OCI-LY1 (cell line): ENCODE data around the gene IFRD1.

Source experiments
- H2AFZ ChIP-seq: fragments of 200-600 bp; sonication (generic), shearing (Covaris generic); 2 replicates; pipeline ENCODE4 v1.6.0; 2014; ENCODE audit warnings: antibody characterized with exemption, mild to moderate bottlenecking, low read length
- H3F3A ChIP-seq: fragments of 200-600 bp; sonication (generic), shearing (Covaris generic); 2 replicates; pipeline ENCODE4 v1.6.0; 2014; ENCODE audit warnings: mild to moderate bottlenecking, antibody characterized with exemption, low read length, moderate library complexity; ENCODE audit not compliant: insufficient read depth
- H3K27ac ChIP-seq: fragments of 200-600 bp; sonication (generic); 2 replicates; pipeline ENCODE4 v1.5.1; 2014; ENCODE audit warnings: low read length, mixed run types, mild to moderate bottlenecking, low read depth; ENCODE audit not compliant: poor library complexity, severe bottlenecking
- H3K27me3 ChIP-seq: fragments of 200-600 bp; sonication (generic); 2 replicates; pipeline ENCODE4 v1.6.0; 2014; ENCODE audit warnings: antibody characterized with exemption, mild to moderate bottlenecking, low read length, moderate library complexity; ENCODE audit not compliant: insufficient read depth
- H3K36me3 ChIP-seq: fragments of 200-600 bp; sonication (generic); 2 replicates; pipeline ENCODE4 v1.6.1; 2014; ENCODE audit warnings: mild to moderate bottlenecking, antibody characterized with exemption, low read length, moderate library complexity, mixed read lengths; ENCODE audit not compliant: insufficient read depth
- H3K4me1 ChIP-seq: fragments of 200-600 bp; sonication (generic); 2 replicates; pipeline ENCODE4 v1.5.1; 2014; ENCODE audit warnings: mild to moderate bottlenecking, low read length, moderate library complexity; ENCODE audit not compliant: insufficient read depth, severe bottlenecking
- H3K4me2 ChIP-seq: fragments of 200-600 bp; sonication (generic), shearing (Covaris generic); 2 replicates; pipeline ENCODE4 v1.6.1; 2014; ENCODE audit warnings: low read length
- H3K4me3 ChIP-seq: fragments of 200-600 bp; sonication (generic); 2 replicates; pipeline ENCODE4 v1.5.1; 2014; ENCODE audit warnings: low read length, low read depth, mild to moderate bottlenecking, mixed read lengths; ENCODE audit not compliant: poor library complexity, severe bottlenecking
- H3K79me2 ChIP-seq: fragments of 200-600 bp; shearing (Covaris generic); 2 replicates; pipeline ENCODE4 v1.6.1; 2016; ENCODE audit warnings: mixed run types, low read length, mixed read lengths; ENCODE audit not compliant: insufficient read depth
- H3K9ac ChIP-seq: fragments of 200-600 bp; sonication (generic), shearing (Covaris generic); 2 replicates; pipeline ENCODE4 v1.6.1; 2014; ENCODE audit warnings: mild to moderate bottlenecking, low read length, mixed read lengths
- H3K9me2 ChIP-seq: fragments of 200-600 bp; sonication (generic), shearing (Covaris generic); 2 replicates; pipeline ENCODE4 v1.6.1; 2014; ENCODE audit warnings: low read depth, mild to moderate bottlenecking, low read length, mixed read lengths
- H3K9me3 ChIP-seq: fragments of 200-600 bp; shearing (Covaris generic); 2 replicates; pipeline ENCODE4 v1.6.1; 2014; ENCODE audit warnings: low read length, mixed read lengths
- H4K20me1 ChIP-seq: fragments of 200-600 bp; sonication (generic), shearing (Covaris generic); 2 replicates; pipeline ENCODE4 v1.6.0; 2016; ENCODE audit warnings: mild to moderate bottlenecking, low read length; ENCODE audit not compliant: insufficient read depth
- EZH2 ChIP-seq: fragments of 200-600 bp; sonication (generic), shearing (Covaris generic); IDR thresholded peaks from 2 replicates; pipeline ENCODE4 v1.8.0; 2017; ENCODE audit warnings: borderline replicate concordance, mixed run types, mild to moderate bottlenecking, antibody characterized with exemption, low read length, moderate library complexity, mixed read lengths
- TF ChIP-seq, protein P1 (sequence below): fragments of 200-600 bp; sonication (generic), shearing (Covaris generic); IDR thresholded peaks from 2 replicates; pipeline ENCODE4 v1.5.1; 2017; ENCODE audit warnings: mild to moderate bottlenecking, antibody characterized with exemption, low read length, moderate library complexity, mixed read lengths

Gene IFRD1

GRCh38 chr7:112505495-112505894 is 55.2 kb downstream of the IFRD1 start:
- no peak overlapping the region for H2AFZ ChIP-seq

GRCh38 chr7:112508404-112508803 is 58.1 kb downstream of the IFRD1 start:
- Histone ChIP-seq H3K4me3 (no peak overlapping the region), H4K20me1 (no peaks in the 10 kb centered on the region), H3K36me3 (no peaks in the 10 kb centered on the region), H3K9ac (no peak overlapping the region), H2AFZ (no peak overlapping the region), H3K4me2 (no peak overlapping the region), H3K79me2 (no peaks in the 10 kb centered on the region), H3K27me3 (no peaks in the 10 kb centered on the region), H3K9me3 (no peaks in the 10 kb centered on the region), H3F3A (no peaks in the 10 kb centered on the region), H3K4me1 (no peaks in the 10 kb centered on the region), H3K27ac (no peak overlapping the region), H3K9me2 (no peaks in the 10 kb centered on the region)
- TF ChIP-seq, protein P1, sequence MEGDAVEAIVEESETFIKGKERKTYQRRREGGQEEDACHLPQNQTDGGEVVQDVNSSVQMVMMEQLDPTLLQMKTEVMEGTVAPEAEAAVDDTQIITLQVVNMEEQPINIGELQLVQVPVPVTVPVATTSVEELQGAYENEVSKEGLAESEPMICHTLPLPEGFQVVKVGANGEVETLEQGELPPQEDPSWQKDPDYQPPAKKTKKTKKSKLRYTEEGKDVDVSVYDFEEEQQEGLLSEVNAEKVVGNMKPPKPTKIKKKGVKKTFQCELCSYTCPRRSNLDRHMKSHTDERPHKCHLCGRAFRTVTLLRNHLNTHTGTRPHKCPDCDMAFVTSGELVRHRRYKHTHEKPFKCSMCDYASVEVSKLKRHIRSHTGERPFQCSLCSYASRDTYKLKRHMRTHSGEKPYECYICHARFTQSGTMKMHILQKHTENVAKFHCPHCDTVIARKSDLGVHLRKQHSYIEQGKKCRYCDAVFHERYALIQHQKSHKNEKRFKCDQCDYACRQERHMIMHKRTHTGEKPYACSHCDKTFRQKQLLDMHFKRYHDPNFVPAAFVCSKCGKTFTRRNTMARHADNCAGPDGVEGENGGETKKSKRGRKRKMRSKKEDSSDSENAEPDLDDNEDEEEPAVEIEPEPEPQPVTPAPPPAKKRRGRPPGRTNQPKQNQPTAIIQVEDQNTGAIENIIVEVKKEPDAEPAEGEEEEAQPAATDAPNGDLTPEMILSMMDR: no peak
- no peak for TF ChIP-seq EZH2

More at GRCh38 chr7:112505495-112505894, 55.2 kb downstream of the IFRD1 start:
- Histone ChIP-seq H3K4me3 (no peak overlapping the region), H3K9me2 (no peaks in the 10 kb centered on the region), H3K4me2 (no peak overlapping the region), H4K20me1 (no peaks in the 10 kb centered on the region), H3K36me3 (no peaks in the 10 kb centered on the region), H3K9me3 (no peaks in the 10 kb centered on the region), H3K27ac (no peak overlapping the region), H3F3A (no peaks in the 10 kb centered on the region), H3K27me3 (peaks cover 7% of the 10 kb centered on the region), H3K4me1 (no peaks in the 10 kb centered on the region), H3K79me2 (no peaks in the 10 kb centered on the region), H3K9ac (no peak overlapping the region)
- TF ChIP-seq, protein P1: no peak
- TF ChIP-seq EZH2: no peak

DNA sequence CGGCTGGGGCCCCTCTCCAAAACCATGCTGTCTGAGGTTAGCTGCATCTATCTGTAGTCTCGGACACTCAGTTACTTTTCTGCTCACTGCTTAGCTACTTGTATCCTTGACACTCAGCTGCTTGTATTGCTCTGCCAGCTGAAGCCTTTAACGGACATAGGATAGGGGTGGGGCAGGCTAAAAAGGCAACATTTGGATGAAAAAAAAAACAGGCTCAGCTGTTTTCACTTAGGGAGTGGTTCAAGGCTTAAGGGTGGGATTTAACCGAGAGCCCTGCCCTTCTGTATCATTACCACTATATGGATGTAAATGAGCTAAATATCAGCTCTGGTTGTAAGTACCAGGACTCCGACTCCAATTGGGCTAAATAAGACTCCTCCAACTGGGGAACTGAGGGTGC is 59.1 kb downstream of the IFRD1 start:
- TF ChIP-seq EZH2: no peak
- TF ChIP-seq, protein P1: no peak
- no peaks in the 10 kb centered on the region for H4K20me1 ChIP-seq
- no peak overlapping the region for H3K4me2 ChIP-seq
- no peak overlapping the region for H3K4me3 ChIP-seq
- no peaks in the 10 kb centered on the region for H3K36me3 ChIP-seq
- H3K9ac ChIP-seq: no peak overlapping the region
- no peaks in the 10 kb centered on the region for H3F3A ChIP-seq
- H3K9me3 ChIP-seq: no peaks in the 10 kb centered on the region
- H3K4me1 ChIP-seq: no peaks in the 10 kb centered on the region
- H3K9me2 ChIP-seq: no peaks in the 10 kb centered on the region
- H3K27ac ChIP-seq: no peak overlapping the region
- H2AFZ ChIP-seq: no peak overlapping the region
- H3K79me2 ChIP-seq: no peaks in the 10 kb centered on the region
- no peaks in the 10 kb centered on the region for H3K27me3 ChIP-seq
